Astrocyte (in vitro differentiated cells and primary cell): ENCODE measurements around the gene MAS1.

Experiments
- EZH2 ChIP-seq: IDR thresholded peaks from 2 replicates; pipeline ENCODE4 v1.6.1; 2012; ENCODE audit warnings: mild to moderate bottlenecking, low read length, inconsistent platforms; ENCODE audit not compliant: insufficient read depth
- TF ChIP-seq, protein P1 (sequence below): IDR thresholded peaks from 2 replicates; pipeline ENCODE4 v1.5.1; 2011; ENCODE audit warnings: low read depth, mild to moderate bottlenecking, inconsistent platforms, low read length, moderate library complexity; ENCODE audit not compliant: insufficient read depth

DNA sequence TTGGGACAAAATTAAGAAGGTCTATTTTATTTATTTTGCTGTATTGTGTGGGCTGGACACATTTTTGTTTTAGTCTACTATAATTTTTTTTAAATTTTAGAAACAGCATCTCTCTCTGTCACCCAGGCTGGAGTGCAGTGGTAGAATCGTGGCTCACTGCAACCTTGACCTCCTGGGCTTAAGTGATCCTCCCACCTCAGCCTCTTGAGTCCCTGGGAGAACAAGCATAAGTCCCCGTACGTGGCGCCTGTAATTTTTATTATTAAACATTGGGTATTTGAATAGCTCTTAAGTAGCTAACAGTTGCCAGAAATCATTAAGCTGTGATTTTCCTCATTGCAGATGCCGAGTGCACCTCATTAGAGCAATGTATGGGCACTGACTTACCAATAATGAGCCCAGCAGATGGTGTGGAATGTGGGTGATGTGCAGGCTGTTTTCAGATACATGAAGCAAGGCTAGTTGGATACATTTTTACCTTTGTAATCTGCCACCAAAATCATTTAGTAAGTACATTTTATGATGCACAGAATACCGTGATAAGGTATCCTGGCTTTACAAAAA, 10.3 kb upstream of the MAS1 start:
- TF ChIP-seq, protein P1, sequence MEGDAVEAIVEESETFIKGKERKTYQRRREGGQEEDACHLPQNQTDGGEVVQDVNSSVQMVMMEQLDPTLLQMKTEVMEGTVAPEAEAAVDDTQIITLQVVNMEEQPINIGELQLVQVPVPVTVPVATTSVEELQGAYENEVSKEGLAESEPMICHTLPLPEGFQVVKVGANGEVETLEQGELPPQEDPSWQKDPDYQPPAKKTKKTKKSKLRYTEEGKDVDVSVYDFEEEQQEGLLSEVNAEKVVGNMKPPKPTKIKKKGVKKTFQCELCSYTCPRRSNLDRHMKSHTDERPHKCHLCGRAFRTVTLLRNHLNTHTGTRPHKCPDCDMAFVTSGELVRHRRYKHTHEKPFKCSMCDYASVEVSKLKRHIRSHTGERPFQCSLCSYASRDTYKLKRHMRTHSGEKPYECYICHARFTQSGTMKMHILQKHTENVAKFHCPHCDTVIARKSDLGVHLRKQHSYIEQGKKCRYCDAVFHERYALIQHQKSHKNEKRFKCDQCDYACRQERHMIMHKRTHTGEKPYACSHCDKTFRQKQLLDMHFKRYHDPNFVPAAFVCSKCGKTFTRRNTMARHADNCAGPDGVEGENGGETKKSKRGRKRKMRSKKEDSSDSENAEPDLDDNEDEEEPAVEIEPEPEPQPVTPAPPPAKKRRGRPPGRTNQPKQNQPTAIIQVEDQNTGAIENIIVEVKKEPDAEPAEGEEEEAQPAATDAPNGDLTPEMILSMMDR = no peak
- no peak for TF ChIP-seq EZH2
